HepG2 (cell line): ENCODE results near the gene MAP3K7CL. TPM values are rescaled to one million over a fixed set of nuclear protein-coding genes. Genes with fewer than 3 reads are reported as not detected.

Experiments
- ATAC-seq: fragments of 200-7000 bp; cut with Tn5 transposase; 3 replicates; pipeline ENCODE4 v1.9.1; 2020; ENCODE audit warnings: mild to moderate bottlenecking, moderate library complexity
- BruUV-seq: library from RNA; stranded (reverse); fragments of 400-500 nt; replicated peaks from 2 replicates; lab custom pipeline; 2021; lab: Mats Ljungman, UMichigan
- CTCF ChIA-PET: fragments of 300-600 bp; formaldehyde crosslinking; extraction: SDS; loops from one replicate; lab custom pipeline; 2021; ENCODE audit warnings: low total read pairs, inconsistent platforms, low intra/inter-chr PET ratio; lab: Yijun Ruan, JAX
- POLR2A ChIA-PET: fragments of 350-600 bp; sonication (Branson Sonifier 250); formaldehyde crosslinking; loops from one replicate; lab custom pipeline; 2020; ENCODE audit warnings: antibody characterized with exemption, inconsistent platforms; lab: Yijun Ruan, JAX
- DNase-seq: peaks from one replicate; pipeline ENCODE4 v3.0.0-alpha.2; 2015; ENCODE audit warnings: low spot score
- FAIRE-seq: peaks from 3 replicates; lab custom pipeline; 2011; peaks lifted over from hg19 to GRCh38; lab: Jason Lieb, UNC
- H2AFZ ChIP-seq: one replicate; pipeline ENCODE4 v1.6.1; 2011; ENCODE audit warnings: low read length, inconsistent platforms
- H3K27ac ChIP-seq: fragments of 300-600 bp; 3 replicates; pipeline ENCODE4 v1.8.0; 2011; ENCODE audit warnings: mixed run types, mild to moderate bottlenecking, mixed read lengths, low read length, inconsistent platforms; ENCODE audit not compliant: insufficient read depth; ENCODE audit errors: extremely low read length
- H3K27me3 ChIP-seq, 2 experiments: fragments of 200-600 bp in 1 of 2; 2 replicates in 1 of 2; 3 replicates in 1 of 2; pipeline versions ENCODE4 v1.6.0 to v1.8.0; 2011; ENCODE audit warnings: low read length in 2 of 2, mild to moderate bottlenecking in 2 of 2, moderate library complexity in 2 of 2, inconsistent platforms in 1 of 2; ENCODE audit not compliant: insufficient read depth in 2 of 2, control insufficient read depth in 1 of 2
- H3K36me3 ChIP-seq, 2 experiments: fragments of 200-600 bp in 1 of 2; replicated peaks in 1 of 2; 2 replicates in 1 of 2; 3 replicates in 1 of 2; pipeline versions ENCODE4 v1.5.1 to v1.8.0; 2011; ENCODE audit warnings: low read length in 2 of 2, inconsistent platforms in 1 of 2; ENCODE audit not compliant: insufficient read depth in 2 of 2, control insufficient read depth in 1 of 2
- H3K4me1 ChIP-seq: 2 replicates; pipeline ENCODE4 v1.5.1; 2012; ENCODE audit warnings: low read length, inconsistent platforms; ENCODE audit not compliant: insufficient read depth
- H3K4me2 ChIP-seq: 2 replicates; pipeline ENCODE4 v1.6.0; 2011; ENCODE audit warnings: low read depth, low read length, inconsistent platforms
- H3K4me3 ChIP-seq, 3 experiments: fragments of 200-600 bp in 1 of 3; sonication (generic), shearing (Covaris generic) in 1 of 3; replicated peaks in 1 of 3; 2 replicates each; pipeline ENCODE4 v1.5.1; 2011 to 2016; ENCODE audit warnings: low read length in 3 of 3, inconsistent platforms in 2 of 3, low read depth in 2 of 3, mild to moderate bottlenecking in 2 of 3, control low read depth in 1 of 3, mixed read lengths in 1 of 3; ENCODE audit not compliant: insufficient read depth in 1 of 3
- H3K79me2 ChIP-seq: one replicate; pipeline ENCODE4 v1.6.1; 2011; ENCODE audit warnings: low read length, inconsistent platforms; ENCODE audit not compliant: insufficient read depth
- H3K9ac ChIP-seq: 2 replicates; pipeline ENCODE4 v1.6.0; 2011; ENCODE audit warnings: mild to moderate bottlenecking, low read depth, low read length, inconsistent platforms; ENCODE audit not compliant: insufficient read depth
- H3K9me3 ChIP-seq: 2 replicates; pipeline ENCODE4 v1.5.1; 2012; ENCODE audit warnings: mild to moderate bottlenecking, low read length
- H4K20me1 ChIP-seq: 2 replicates; pipeline ENCODE4 v1.6.0; 2011; ENCODE audit warnings: inconsistent platforms, mild to moderate bottlenecking, low read length, moderate library complexity; ENCODE audit not compliant: insufficient read depth
- FOSL2 ChIP-seq: sonication (generic); formaldehyde crosslinking; IDR thresholded peaks from 2 replicates; pipeline ENCODE4 v1.4.0; 2020; ENCODE audit warnings: missing genetic modification reagents
- FOXA3 ChIP-seq: IDR thresholded peaks from 2 replicates; pipeline ENCODE4 v1.6.1; 2016; ENCODE audit warnings: missing genetic modification reagents, missing compliant biosample characterization
- MAFF ChIP-seq: IDR thresholded peaks from 2 replicates; pipeline ENCODE4 v1.6.1; 2011; ENCODE audit warnings: low read depth, low read length, improper control_type of control experiment
- SP5 ChIP-seq: IDR thresholded peaks from 2 replicates; pipeline ENCODE4 v1.6.1; 2016; ENCODE audit warnings: low read depth, borderline replicate concordance
- ZFP36L2 ChIP-seq: sonication (generic); formaldehyde crosslinking; IDR thresholded peaks from 2 replicates; pipeline ENCODE4 v1.4.0; 2020; ENCODE audit warnings: missing genetic modification reagents
- WGBS: methylation state at CpG from one replicate; pipeline ENCODE4 v1.1.6; 2017; ENCODE audit warnings: low lambda C conversion rate; 5-methylcytosine and 5-hydroxymethylcytosine counted together
- in situ Hi-C: cut with HindIII; loops from 2 replicates; pipeline ENCODE4 v1.10.0; 2017; ENCODE audit warnings: low pct_unique_long_range_greater_than_20kb; ENCODE audit not compliant: extremely low pct_ligation_motif_present
- intact Hi-C: fragments of 100-400 bp; cut with micrococcal nuclease; formaldehyde crosslinking; loops from one replicate; pipeline ENCODE4 v1.10.0; 2022; ENCODE audit not compliant: unreplicated experiment
- polyA plus RNA-seq, 8 experiments: library from polyadenylated mRNA; depleted of rRNA in 3 of 8; stranded (reverse) in 7 of 8; unstranded in 1 of 8; fragments of >200 nt; fragmentation: Illumina TruSeq in 4 of 8; extraction: Trizol in 4 of 8; gene quantifications; 2 replicates each; pipeline versions ENCODE4 v1.2.1 to v1.2.3, GENCODE V29; 2011 to 2016; ENCODE audit warnings: low read depth in 4 of 8, missing spikeins in 1 of 8, mixed read lengths in 1 of 8; ENCODE audit not compliant: insufficient read depth in 1 of 8
- total RNA-seq, 5 experiments: library from RNA; depleted of rRNA; stranded (reverse); fragments of >200 nt; fragmentation: Illumina TruSeq; extraction: Trizol; gene quantifications; 2 replicates each; pipeline ENCODE4 v1.2.3, GENCODE V29; 2016; ENCODE audit warnings: low read depth in 1 of 5
- TF ChIP-seq, protein P1 (sequence below): IDR thresholded peaks from 2 replicates; pipeline ENCODE4 v1.6.1; 2016; ENCODE audit warnings: missing biosample characterization, missing genetic modification reagents, low read depth
- TF ChIP-seq, protein P2 (sequence below): IDR thresholded peaks from 2 replicates; pipeline ENCODE4 v1.4.0; 2020; ENCODE audit warnings: mild to moderate bottlenecking, missing genetic modification reagents

MAP3K7CL gene
- total and polyA plus RNA-seq, 2 of the 13 experiments (the other 11 are each of a cell fraction or from before 2014, with no cell fraction given): 0.04 to 0.15 TPM

DNA sequence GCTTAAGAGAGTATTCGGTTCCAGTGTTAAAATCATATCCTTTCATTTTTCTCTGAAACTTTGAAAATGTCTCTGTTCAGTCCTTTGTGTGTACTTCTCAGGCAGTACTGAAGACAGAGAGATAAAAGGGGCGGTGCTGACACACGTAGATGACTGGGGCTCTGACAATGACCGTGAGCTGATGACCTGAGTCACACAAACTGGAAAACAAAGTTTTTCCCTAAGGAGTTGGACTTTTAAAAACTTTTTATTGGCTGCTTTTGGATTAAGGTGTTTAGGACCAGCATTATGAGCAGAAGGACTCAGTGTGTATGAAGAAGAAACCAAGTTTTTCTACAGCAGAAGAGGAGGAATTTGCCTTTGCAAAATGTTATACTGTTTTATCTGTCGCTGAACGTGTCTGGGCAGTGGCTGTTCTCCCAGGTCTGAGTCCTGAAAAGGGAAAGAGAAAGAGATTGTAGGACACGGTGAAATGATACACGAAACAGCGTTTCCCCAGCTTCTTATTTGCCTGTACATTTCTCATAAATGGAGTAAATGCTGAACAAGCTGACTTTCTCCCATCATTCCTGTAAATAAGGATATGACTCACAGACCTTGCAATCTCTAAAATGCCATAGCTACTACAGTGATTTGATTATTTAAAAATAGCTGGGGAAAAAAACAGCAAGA is 51.5 kb downstream of the MAP3K7CL start:
- Histone ChIP-seq H3K4me1 (peaks cover 28% of the 10 kb centered on the region), H3K9me3 (no peaks in the 10 kb centered on the region), H3K27ac (no peak overlapping the region), H3K27me3 (no peaks in the 10 kb centered on the region), H4K20me1 (no peaks in the 10 kb centered on the region), H3K36me3 (no peaks in the 10 kb centered on the region), H2AFZ (no peak overlapping the region), H3K4me2 (peak overlapping the region; percentile 50), H3K9ac (no peak overlapping the region), H3K4me3 (peak overlapping the region in 1 of 3 experiments; percentile 21; a peak in 1 of 6 replicates), H3K79me2 (no peaks in the 10 kb centered on the region)
- intact Hi-C loops (no loop called here), in situ Hi-C loops (loop anchor here (10.0 kb wide), 1 partner anchor 113 kb away; the partner anchor contains the start of gene BACH1)
- BruUV-seq: no TSS peak
- CTCF ChIA-PET: no interaction called here
- 15% methylated on average over 9 of the region's 9 CpGs for WGBS
- no peak for FAIRE-seq
- DNase-seq: peak; percentile 40
- POLR2A ChIA-PET: interaction anchor here (0.9 to 1.4 kb wide), 4 partner anchors 12 to 116 kb away, joined by 3 to 4 read pairs (median 3); partner anchors contain the start of genes BACH1 and CCT8
- peak; percentile 71; the same call in 2 of the 3 replicates for ATAC-seq
- 0 out of 2 replicates have a peak, but pooled peaks have one; percentile 19 for TF ChIP-seq FOXA3
- peak; percentile 35 for TF ChIP-seq FOSL2 (CRISPR knock-in tag)
- TF ChIP-seq ZFP36L2: no peak
- TF ChIP-seq, protein P1, sequence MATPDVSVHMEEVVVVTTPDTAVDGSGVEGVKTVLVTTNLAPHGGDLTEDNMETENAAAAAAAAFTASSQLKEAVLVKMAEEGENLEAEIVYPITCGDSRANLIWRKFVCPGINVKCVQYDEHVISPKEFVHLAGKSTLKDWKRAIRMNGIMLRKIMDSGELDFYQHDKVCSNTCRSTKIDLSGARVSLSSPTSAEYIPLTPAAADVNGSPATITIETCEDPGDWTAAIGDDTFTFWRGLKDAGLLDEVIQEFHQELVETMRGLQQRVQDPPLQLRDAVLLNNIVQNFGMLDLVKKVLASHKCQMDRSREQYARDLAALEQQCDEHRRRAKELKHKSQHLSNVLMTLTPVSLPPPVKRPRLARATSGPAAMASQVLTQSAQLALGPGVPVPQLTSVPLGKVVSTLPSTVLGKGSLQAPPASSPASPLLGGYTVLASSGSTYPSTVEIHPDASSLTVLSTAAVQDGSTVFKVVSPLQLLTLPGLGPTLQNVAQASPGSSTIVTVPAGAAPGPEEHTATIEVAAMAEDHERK (CRISPR knock-in tag): no peak
- 0 out of 2 replicates have a peak, but pooled peaks have one; percentile 9 for TF ChIP-seq MAFF
- TF ChIP-seq, protein P2, sequence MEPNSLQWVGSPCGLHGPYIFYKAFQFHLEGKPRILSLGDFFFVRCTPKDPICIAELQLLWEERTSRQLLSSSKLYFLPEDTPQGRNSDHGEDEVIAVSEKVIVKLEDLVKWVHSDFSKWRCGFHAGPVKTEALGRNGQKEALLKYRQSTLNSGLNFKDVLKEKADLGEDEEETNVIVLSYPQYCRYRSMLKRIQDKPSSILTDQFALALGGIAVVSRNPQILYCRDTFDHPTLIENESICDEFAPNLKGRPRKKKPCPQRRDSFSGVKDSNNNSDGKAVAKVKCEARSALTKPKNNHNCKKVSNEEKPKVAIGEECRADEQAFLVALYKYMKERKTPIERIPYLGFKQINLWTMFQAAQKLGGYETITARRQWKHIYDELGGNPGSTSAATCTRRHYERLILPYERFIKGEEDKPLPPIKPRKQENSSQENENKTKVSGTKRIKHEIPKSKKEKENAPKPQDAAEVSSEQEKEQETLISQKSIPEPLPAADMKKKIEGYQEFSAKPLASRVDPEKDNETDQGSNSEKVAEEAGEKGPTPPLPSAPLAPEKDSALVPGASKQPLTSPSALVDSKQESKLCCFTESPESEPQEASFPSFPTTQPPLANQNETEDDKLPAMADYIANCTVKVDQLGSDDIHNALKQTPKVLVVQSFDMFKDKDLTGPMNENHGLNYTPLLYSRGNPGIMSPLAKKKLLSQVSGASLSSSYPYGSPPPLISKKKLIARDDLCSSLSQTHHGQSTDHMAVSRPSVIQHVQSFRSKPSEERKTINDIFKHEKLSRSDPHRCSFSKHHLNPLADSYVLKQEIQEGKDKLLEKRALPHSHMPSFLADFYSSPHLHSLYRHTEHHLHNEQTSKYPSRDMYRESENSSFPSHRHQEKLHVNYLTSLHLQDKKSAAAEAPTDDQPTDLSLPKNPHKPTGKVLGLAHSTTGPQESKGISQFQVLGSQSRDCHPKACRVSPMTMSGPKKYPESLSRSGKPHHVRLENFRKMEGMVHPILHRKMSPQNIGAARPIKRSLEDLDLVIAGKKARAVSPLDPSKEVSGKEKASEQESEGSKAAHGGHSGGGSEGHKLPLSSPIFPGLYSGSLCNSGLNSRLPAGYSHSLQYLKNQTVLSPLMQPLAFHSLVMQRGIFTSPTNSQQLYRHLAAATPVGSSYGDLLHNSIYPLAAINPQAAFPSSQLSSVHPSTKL (CRISPR knock-in tag): peak; percentile 23; the same call in 1 of the 2 replicates
- TF ChIP-seq SP5: peak; percentile 55; the same call in 1 of the 2 replicates
- TF ChIP-seq, all 625 proteins: peak for 5
